ENCODE measurements around the gene ADGRL1. TPM values are rescaled to one million over a fixed set of nuclear protein-coding genes. Genes with fewer than 3 reads are reported as not detected.

Gene ADGRL1
- total and polyA plus RNA-seq, 2 of the 8 experiments (the other 6 are each of a cell fraction or from before 2014, with no cell fraction given) = 95.6 to 112 TPM

DNA sequence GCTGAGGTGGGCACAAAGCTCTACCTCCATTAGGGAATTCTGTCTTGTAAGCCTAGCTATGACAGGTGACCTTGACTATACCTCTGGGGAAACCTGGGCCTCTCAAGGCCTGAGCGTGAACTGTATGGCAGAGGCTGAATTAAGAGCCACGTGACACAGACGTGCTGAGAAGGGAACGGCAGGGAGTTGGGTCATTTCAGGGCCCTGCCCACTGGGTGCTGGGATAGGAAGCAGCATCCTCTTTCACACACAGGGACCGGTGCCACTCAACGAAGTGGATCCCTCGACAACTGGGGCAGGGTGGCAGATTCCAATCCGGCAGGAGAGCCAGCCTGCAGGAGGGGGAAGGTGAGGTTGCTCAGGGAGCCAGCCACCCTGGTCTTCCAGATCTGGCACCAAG lies 78.8 kb downstream of the ADGRL1 start:
- Histone ChIP-seq H3K18ac (ENCODE audit: extremely low read depth, low read length) (no peak overlapping the region), H3K4me3 (ENCODE audit: extremely low read depth in 1 of 4, insufficient read depth in 2 of 4, low read depth in 3 of 4, low read length in 4 of 4) (no peak overlapping the region), H3K14ac (ENCODE audit: insufficient read length) (no peak overlapping the region), H4K5ac (ENCODE audit: insufficient read length, low read depth, low read length) (no peak overlapping the region), H3K9ac (replicated peaks in 1 of 4; ENCODE audit: extremely low read depth in 1 of 4, low read depth in 3 of 4, low read length in 3 of 4) (no peak overlapping the region), H2BK15ac (ENCODE audit: low read length) (no peak overlapping the region), H3K27ac (ENCODE audit: low read depth, low read length) (no peak overlapping the region), H3K23ac (ENCODE audit: insufficient read length) (no peak overlapping the region), H3K56ac (replicated peaks; ENCODE audit: insufficient read length, low read depth, low read length) (no peak overlapping the region), H4K20me1 (replicated peaks in 1 of 2; ENCODE audit: control insufficient read depth in 1 of 2, insufficient read depth in 2 of 2, low read length in 2 of 2) (peaks cover 4 to 12% of the 10 kb centered on the region in 2 experiments), H3K9me3 (ENCODE audit: insufficient read depth in 2 of 2, low read depth in 1 of 2, low read length in 1 of 2) (no peaks in the 10 kb centered on the region), H2BK5ac (ENCODE audit: low read depth, low read length) (no peak overlapping the region), H2BK12ac (ENCODE audit: low read depth, low read length) (no peak overlapping the region), H3K4me2 (ENCODE audit: insufficient read depth in 1 of 2, low read depth in 2 of 2, low read length in 2 of 2) (no peak overlapping the region), H3K4me1 (replicated peaks in 1 of 4; ENCODE audit: control insufficient read depth in 3 of 4, insufficient read depth in 4 of 4, low read length in 3 of 4) (no peaks in the 10 kb centered on the region), H3K4ac (replicated peaks; ENCODE audit: insufficient read length, low read depth, low read length) (no peak overlapping the region), H4K91ac (replicated peaks; ENCODE audit: insufficient read length, low read length) (no peak overlapping the region), H3K79me2 (ENCODE audit: control insufficient read depth in 1 of 2, insufficient read depth in 2 of 2, low read length in 2 of 2) (no peaks in the 10 kb centered on the region; a peak in 1 of 4 replicates), H2AFZ (ENCODE audit: low read length) (no peak overlapping the region), H3K79me1 (ENCODE audit: low read depth, low read length) (no peaks in the 10 kb centered on the region), H2BK120ac (replicated peaks; ENCODE audit: low read depth, low read length) (no peak overlapping the region), H3K23me2 (ENCODE audit: low read depth, low read length) (no peaks in the 10 kb centered on the region), H2BK20ac (ENCODE audit: low read length) (no peak overlapping the region), H2AK5ac (ENCODE audit: low read depth, low read length) (no peak overlapping the region), H4K8ac (ENCODE audit: extremely low read depth, insufficient read depth, low read length) (no peak overlapping the region), H3K36me3 (ENCODE audit: control insufficient read depth in 2 of 4, insufficient read depth in 4 of 4, low read length in 3 of 4) (peaks cover 2 to 22% (median 13%) of the 10 kb centered on the region in 4 experiments; a peak in 6 of 8 replicates), H3K27me3 (replicated peaks in 1 of 4; ENCODE audit: control insufficient read depth in 3 of 4, extremely low read depth in 1 of 4, insufficient read depth in 3 of 4, low read length in 3 of 4) (no peaks in the 10 kb centered on the region)
- no peak for DNase-seq (ENCODE audit: low read depth in 1 of 2, low spot score in 2 of 2)
- no peak for FAIRE-seq
- WGBS, 2 experiments (ENCODE audit: extremely low coverage in 1 of 2, insufficient coverage in 1 of 2, insufficient read length in 1 of 2, insufficient replicate concordance in 2 of 2, low coverage in 1 of 2, low lambda C conversion rate in 2 of 2, missing lambda C conversion rate in 1 of 2) = 91% methylated on average over 8 of the region's 8 CpGs; no CpG with 5 or more reads in 1 of the 2 experiments
- CTCF ChIA-PET (ENCODE audit: partially characterized antibody) = no interaction called here
- POLR2A ChIA-PET (ENCODE audit: partially characterized antibody) = interaction anchor here (11.0 kb wide), 1 partner anchor 7 kb away, joined by 109 read pairs; the partner anchor contains the start of gene ASF1B
- TF ChIP-seq, protein P1, sequence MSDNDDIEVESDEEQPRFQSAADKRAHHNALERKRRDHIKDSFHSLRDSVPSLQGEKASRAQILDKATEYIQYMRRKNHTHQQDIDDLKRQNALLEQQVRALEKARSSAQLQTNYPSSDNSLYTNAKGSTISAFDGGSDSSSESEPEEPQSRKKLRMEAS (IDR thresholded peaks at IDR 0.05) = no peak
- TF ChIP-seq SIX5 (IDR thresholded peaks at IDR 0.05; ENCODE audit: low read depth, low read length) (no peak), BACH1 (IDR thresholded peaks at IDR 0.05; ENCODE audit: low read length) (no peak), HDAC6 (IDR thresholded peaks at IDR 0.05; ENCODE audit: low read depth, low read length) (no peak)
